ENCODE data around the gene BMP2K. TPM values are rescaled to one million over a fixed set of nuclear protein-coding genes. Genes with fewer than 3 reads are reported as not detected.

BMP2K gene
- total and polyA plus RNA-seq, 2 of the 8 experiments (the other 6 are each of a cell fraction or from before 2014, with no cell fraction given), result 15.6 to 24.1 TPM

DNA sequence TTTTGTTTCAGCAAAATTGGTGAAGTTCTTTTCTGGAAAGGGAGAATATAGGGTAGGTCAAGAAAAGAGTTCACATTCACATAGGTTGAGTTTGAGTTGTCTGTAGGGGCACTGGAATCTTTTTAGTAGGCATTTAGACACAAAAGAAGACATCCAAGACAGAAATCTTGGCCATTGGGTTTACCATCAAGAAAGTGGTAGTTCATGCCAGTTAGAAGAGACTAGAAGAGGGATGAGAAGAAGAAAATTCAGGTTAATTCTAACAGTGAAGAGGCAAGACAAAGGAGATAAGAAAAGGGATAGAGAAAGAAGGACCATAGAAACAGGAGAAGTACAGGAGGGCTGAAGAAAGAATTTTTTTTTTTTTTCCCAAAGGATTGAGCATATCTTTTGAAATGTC lies 123.2 kb downstream of the BMP2K start:
- H2AFZ ChIP-seq (ENCODE audit: low read length), result no peak overlapping the region
- H3K4me2 ChIP-seq (ENCODE audit: insufficient read depth in 1 of 2, low read depth in 2 of 2, low read length in 2 of 2), result no peak overlapping the region
- no peak overlapping the region for H4K91ac ChIP-seq (replicated peaks; ENCODE audit: insufficient read length, low read length)
- H3K36me3 ChIP-seq (ENCODE audit: control insufficient read depth in 2 of 4, insufficient read depth in 4 of 4, low read length in 3 of 4), result peaks cover 0 to 5% (median 0%) of the 10 kb centered on the region in 4 experiments; a peak in 1 of 8 replicates
- H2AK5ac ChIP-seq (ENCODE audit: low read depth, low read length), result no peak overlapping the region
- H4K5ac ChIP-seq (ENCODE audit: insufficient read length, low read depth, low read length), result no peak overlapping the region
- no peaks in the 10 kb centered on the region for H3K9me3 ChIP-seq (ENCODE audit: insufficient read depth in 2 of 2, low read depth in 1 of 2, low read length in 1 of 2)
- DNase-seq (ENCODE audit: low read depth in 1 of 2, low spot score in 2 of 2) (no peak), FAIRE-seq (no peak)
- no peak overlapping the region for H2BK5ac ChIP-seq (ENCODE audit: low read depth, low read length)
- H3K56ac ChIP-seq (replicated peaks; ENCODE audit: insufficient read length, low read depth, low read length), result no peak overlapping the region
- H3K79me1 ChIP-seq (ENCODE audit: low read depth, low read length), result no peaks in the 10 kb centered on the region
- no peak overlapping the region for H4K8ac ChIP-seq (ENCODE audit: extremely low read depth, insufficient read depth, low read length)
- H3K23me2 ChIP-seq (ENCODE audit: low read depth, low read length), result no peaks in the 10 kb centered on the region
- POLR2A ChIA-PET (ENCODE audit: partially characterized antibody), result no interaction called here
- H3K79me2 ChIP-seq (ENCODE audit: control insufficient read depth in 1 of 2, insufficient read depth in 2 of 2, low read length in 2 of 2), result no peaks in the 10 kb centered on the region
- no peak overlapping the region for H3K4ac ChIP-seq (replicated peaks; ENCODE audit: insufficient read length, low read depth, low read length)
- no peak overlapping the region for H3K14ac ChIP-seq (ENCODE audit: insufficient read length)
- no peak overlapping the region for H2BK120ac ChIP-seq (replicated peaks; ENCODE audit: low read depth, low read length)
- H3K9ac ChIP-seq (replicated peaks in 1 of 4; ENCODE audit: extremely low read depth in 1 of 4, low read depth in 3 of 4, low read length in 3 of 4), result no peak overlapping the region
- no peaks in the 10 kb centered on the region for H4K20me1 ChIP-seq (replicated peaks in 1 of 2; ENCODE audit: control insufficient read depth in 1 of 2, insufficient read depth in 2 of 2, low read length in 2 of 2)
- no peak overlapping the region for H3K4me3 ChIP-seq (ENCODE audit: extremely low read depth in 1 of 4, insufficient read depth in 2 of 4, low read depth in 3 of 4, low read length in 4 of 4)
- no peaks in the 10 kb centered on the region for H3K4me1 ChIP-seq (replicated peaks in 1 of 4; ENCODE audit: control insufficient read depth in 3 of 4, insufficient read depth in 4 of 4, low read length in 3 of 4)
- no peak overlapping the region for H3K27ac ChIP-seq (ENCODE audit: low read depth, low read length)
- TF ChIP-seq ASH2L (IDR thresholded peaks at IDR 0.05; ENCODE audit: low read length) (no peak), RBBP5 (IDR thresholded peaks at IDR 0.05; ENCODE audit: borderline replicate concordance, low read depth, low read length) (no peak), CBX5 (IDR thresholded peaks at IDR 0.05; ENCODE audit: low read depth, low read length) (no peak), RFX5 (IDR thresholded peaks at IDR 0.05; ENCODE audit: borderline replicate concordance, low read depth, low read length) (no peak), MAFK (IDR thresholded peaks at IDR 0.05; ENCODE audit: low read depth, low read length) (no peak), RXRA (IDR thresholded peaks at IDR 0.05; ENCODE audit: insufficient read depth, low read depth, low read length) (no peak), CHD2 (IDR thresholded peaks at IDR 0.05; ENCODE audit: low read length) (no peak), TCF12 (IDR thresholded peaks at IDR 0.05; ENCODE audit: low read depth, low read length) (no peak), CTBP2 (IDR thresholded peaks at IDR 0.05; ENCODE audit: borderline replicate concordance, insufficient read depth, insufficient read length, low read length) (no peak), CEBPB (IDR thresholded peaks at IDR 0.05; ENCODE audit: low read depth, low read length) (no peak), KDM4A (IDR thresholded peaks at IDR 0.05; ENCODE audit: low read depth, low read length, severe bottlenecking) (no peak), BCL11A (IDR thresholded peaks at IDR 0.05; ENCODE audit: low read depth in 2 of 2, low read length in 2 of 2) (no peak)
- TF ChIP-seq, protein P1, sequence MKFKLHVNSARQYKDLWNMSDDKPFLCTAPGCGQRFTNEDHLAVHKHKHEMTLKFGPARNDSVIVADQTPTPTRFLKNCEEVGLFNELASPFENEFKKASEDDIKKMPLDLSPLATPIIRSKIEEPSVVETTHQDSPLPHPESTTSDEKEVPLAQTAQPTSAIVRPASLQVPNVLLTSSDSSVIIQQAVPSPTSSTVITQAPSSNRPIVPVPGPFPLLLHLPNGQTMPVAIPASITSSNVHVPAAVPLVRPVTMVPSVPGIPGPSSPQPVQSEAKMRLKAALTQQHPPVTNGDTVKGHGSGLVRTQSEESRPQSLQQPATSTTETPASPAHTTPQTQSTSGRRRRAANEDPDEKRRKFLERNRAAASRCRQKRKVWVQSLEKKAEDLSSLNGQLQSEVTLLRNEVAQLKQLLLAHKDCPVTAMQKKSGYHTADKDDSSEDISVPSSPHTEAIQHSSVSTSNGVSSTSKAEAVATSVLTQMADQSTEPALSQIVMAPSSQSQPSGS (IDR thresholded peaks at IDR 0.05; ENCODE audit: low read length), result no peak
- H3K23ac ChIP-seq (ENCODE audit: insufficient read length), result no peak overlapping the region
- H2BK12ac ChIP-seq (ENCODE audit: low read depth, low read length), result no peak overlapping the region
- CTCF ChIA-PET (ENCODE audit: partially characterized antibody), result interaction anchor here (0.6 kb wide), 1 partner anchor 536 kb away, joined by 3 read pairs; no protein-coding TSS in a partner anchor
- H2BK20ac ChIP-seq (ENCODE audit: low read length), result no peak overlapping the region
- no peak overlapping the region for H3K18ac ChIP-seq (ENCODE audit: extremely low read depth, low read length)
- H2BK15ac ChIP-seq (ENCODE audit: low read length), result no peak overlapping the region
- H3K27me3 ChIP-seq (replicated peaks in 1 of 4; ENCODE audit: control insufficient read depth in 3 of 4, extremely low read depth in 1 of 4, insufficient read depth in 3 of 4, low read length in 3 of 4), result no peaks in the 10 kb centered on the region
